Adipose tissue (tissue), 3 donors: ENCODE measurements around the gene ABLIM1. TPM values are rescaled to one million over a fixed set of nuclear protein-coding genes. Genes with fewer than 3 reads are reported as not detected.

Experiments used
- H3K27ac ChIP-seq: one replicate; pipeline ENCODE4 v1.5.1; 2013; ENCODE audit warnings: low read depth, low read length
- WGBS, 3 donors: extraction: QIAGEN DNeasy Blood & Tissue Kit; methylation state at CpG; one replicate each; pipeline ENCODE4 v1.1.7; 2013; 5-methylcytosine and 5-hydroxymethylcytosine counted together
- polyA plus RNA-seq, 3 donors: library from polyadenylated mRNA; stranded (reverse); fragments of 200-250 nt; gene quantifications; one replicate each; pipeline ENCODE4 v1.2.3, GENCODE V29; 2013
- donor health status: healthy with polysubstance abuse.
- donor health status: Bipolar disorder and iron deficiency.
- donor health status: healthy.

The ABLIM1 gene
- polyA plus RNA-seq, 3 donors = 13.0 to 50.6 (median 32.9) TPM

- H3K27ac ChIP-seq = no peak overlapping the region
- 72 to 80% (median 73%) methylated on average over 10 of the region's 10 CpGs for WGBS, 3 donors
Observed at GRCh38 chr10:114652402-114653368, 5.4 kb downstream of the ABLIM1 start.

- 65 to 87% (median 82%) methylated on average over 9 of the region's 9 CpGs for WGBS, 3 donors
- no peak overlapping the region for H3K27ac ChIP-seq
Observed at GRCh38 chr10:114650831-114651230, 7.2 kb downstream of the ABLIM1 start.

- H3K27ac ChIP-seq = no peak overlapping the region
- 29 to 45% (median 38%) methylated on average over 1 of the region's 1 CpG for WGBS, 3 donors
Observed at GRCh38 chr10:114650266-114650665, 7.8 kb downstream of the ABLIM1 start.

- no peak overlapping the region for H3K27ac ChIP-seq
- WGBS, 3 donors = 69 to 84% (median 72%) methylated on average over 7 of the region's 7 CpGs
Observed at GRCh38 chr10:114649217-114649903, 8.7 kb downstream of the ABLIM1 start.

GRCh38 chr10:114648368-114648767, 9.7 kb downstream of the ABLIM1 start:
- WGBS, 3 donors = 52 to 63% (median 54%) methylated on average over 8 of the region's 8 CpGs
- H3K27ac ChIP-seq = no peak overlapping the region

- no peak overlapping the region for H3K27ac ChIP-seq
- WGBS, 3 donors = 72 to 90% (median 84%) methylated on average over 2 of the region's 2 CpGs
Observed at GRCh38 chr10:114647545-114648138, 10.4 kb downstream of the ABLIM1 start.

- H3K27ac ChIP-seq = no peak overlapping the region
- WGBS, 3 donors = 82 to 94% (median 91%) methylated on average over 5 of the region's 5 CpGs
Observed at GRCh38 chr10:114646426-114646825, 11.6 kb downstream of the ABLIM1 start.

- no peak overlapping the region for H3K27ac ChIP-seq
- 77 to 84% (median 79%) methylated on average over 3 of the region's 3 CpGs for WGBS, 3 donors
Observed at GRCh38 chr10:114645706-114646105, 12.4 kb downstream of the ABLIM1 start.

GRCh38 chr10:114643158-114643557, 14.9 kb downstream of the ABLIM1 start:
- H3K27ac ChIP-seq = no peak overlapping the region
- 63 to 75% (median 70%) methylated on average over 2 of the region's 2 CpGs for WGBS, 3 donors

GRCh38 chr10:114642729-114643128, 15.3 kb downstream of the ABLIM1 start:
- WGBS, 3 donors = 27 to 60% (median 59%) methylated on average over 5 of the region's 5 CpGs
- no peak overlapping the region for H3K27ac ChIP-seq

- 54 to 72% (median 63%) methylated on average over 8 of the region's 8 CpGs for WGBS, 3 donors
- no peak overlapping the region for H3K27ac ChIP-seq
Observed at GRCh38 chr10:114638821-114639625, 19.1 kb downstream of the ABLIM1 start.

- 82 to 93% (median 92%) methylated on average over 6 of the region's 6 CpGs for WGBS, 3 donors
- H3K27ac ChIP-seq = no peak overlapping the region
Observed at GRCh38 chr10:114635797-114636550, 22.1 kb downstream of the ABLIM1 start.

- WGBS, 3 donors = 39 to 60% (median 39%) methylated on average over 7 of the region's 7 CpGs
- no peak overlapping the region for H3K27ac ChIP-seq
Observed at GRCh38 chr10:114635101-114635500, 23.0 kb downstream of the ABLIM1 start.

- no peak overlapping the region for H3K27ac ChIP-seq
- 30 to 42% (median 32%) methylated on average over 4 of the region's 4 CpGs for WGBS, 3 donors
Observed at GRCh38 chr10:114634609-114634979, 23.5 kb downstream of the ABLIM1 start.

GRCh38 chr10:114632869-114633715, 25.0 kb downstream of the ABLIM1 start:
- 48 to 66% (median 54%) methylated on average over 13 of the region's 13 CpGs for WGBS, 3 donors
- H3K27ac ChIP-seq = no peak overlapping the region

- no peak overlapping the region for H3K27ac ChIP-seq
- 1 to 2% (median 1%) methylated on average over 50 to 53 of the region's 53 CpGs for WGBS, 3 donors
Observed at GRCh38 chr10:114631666-114632417, 26.2 kb downstream of the ABLIM1 start.
